Raji (cell line): ENCODE measurements around the gene DOK6.

Experiments used
- POLR2A ChIP-seq: IDR thresholded peaks from 2 replicates; pipeline ENCODE4 v1.6.1; 2011; ENCODE audit warnings: low read depth, low read length, control low read depth; ENCODE audit not compliant: insufficient read depth

The DOK6 gene

GRCh38 chr18:69843015-69843414, 442.3 kb downstream of the DOK6 start:
- no peak for TF ChIP-seq POLR2A

- no peak for TF ChIP-seq POLR2A
These were observed 444.0 kb downstream of the DOK6 start for GRCh38 chr18:69844656-69845055.

GRCh38 chr18:69845593-69846506, 445.2 kb downstream of the DOK6 start:
- no peak for TF ChIP-seq POLR2A

- no peak for TF ChIP-seq POLR2A
These were observed 452.4 kb downstream of the DOK6 start for GRCh38 chr18:69853051-69853450.

- no peak for TF ChIP-seq POLR2A
These were observed 453.8 kb downstream of the DOK6 start for GRCh38 chr18:69854455-69854854.

- no peak for TF ChIP-seq POLR2A
These were observed 458.2 kb downstream of the DOK6 start for GRCh38 chr18:69858897-69859296.

GRCh38 chr18:69865776-69866175, 465.1 kb downstream of the DOK6 start:
- TF ChIP-seq POLR2A = no peak

- TF ChIP-seq POLR2A = no peak
These were observed 465.5 kb downstream of the DOK6 start for GRCh38 chr18:69866212-69866611.

GRCh38 chr18:69870736-69871135, 470.0 kb downstream of the DOK6 start:
- no peak for TF ChIP-seq POLR2A

- no peak for TF ChIP-seq POLR2A
These were observed 470.7 kb downstream of the DOK6 start for GRCh38 chr18:69871363-69871762.

GRCh38 chr18:69872661-69873060, 472.0 kb downstream of the DOK6 start:
- no peak for TF ChIP-seq POLR2A

- TF ChIP-seq POLR2A = no peak
These were observed 473.4 kb downstream of the DOK6 start for GRCh38 chr18:69874058-69874457.

- no peak for TF ChIP-seq POLR2A
These were observed 475.8 kb downstream of the DOK6 start for GRCh38 chr18:69876490-69876889.

- TF ChIP-seq POLR2A = no peak
These were observed 477.7 kb downstream of the DOK6 start for GRCh38 chr18:69878213-69878933.

GRCh38 chr18:69880083-69880482, 479.4 kb downstream of the DOK6 start:
- no peak for TF ChIP-seq POLR2A
